Measurements from ENCODE around the gene CLCN1. TPM values are rescaled to one million over a fixed set of nuclear protein-coding genes. Genes with fewer than 3 reads are reported as not detected.

The CLCN1 gene
- not detected in 2 replicates for total RNA-seq
- long read RNA-seq, result 0 reads

GRCh38 chr7:143315776-143316175 lies at the start of gene CLCN1:
Gene CLCN1, plus strand, starts transcription at chr7:143316111. Its CDS starts 102 bp downstream, at chr7:143316213.
- H3K27ac Mint-ChIP-seq (ENCODE audit: unreplicated experiment), result no peak within 1 kb of the TSS
- H3K9me3 Mint-ChIP-seq (ENCODE audit: unreplicated experiment), result no peaks in the 10 kb centered on the region
- H3K27me3 Mint-ChIP-seq (ENCODE audit: unreplicated experiment), result no peaks in the 10 kb centered on the region
- no peak for TF ChIP-seq CTCF (IDR thresholded peaks at IDR 0.05)
- no peaks in the 10 kb centered on the region for H3K36me3 Mint-ChIP-seq (ENCODE audit: unreplicated experiment)
- no peak for DNase-seq (ENCODE audit: extremely low spot score, unreplicated experiment)
- peaks cover 34% of the 10 kb centered on the region for H3K4me1 Mint-ChIP-seq (ENCODE audit: unreplicated experiment)
- no peak within 1 kb of the TSS for H3K4me3 Mint-ChIP-seq (ENCODE audit: unreplicated experiment)

- no peak overlapping the region for H3K4me3 Mint-ChIP-seq (ENCODE audit: unreplicated experiment)
- peaks cover 33% of the 10 kb centered on the region for H3K36me3 Mint-ChIP-seq (ENCODE audit: unreplicated experiment)
- H3K9me3 Mint-ChIP-seq (ENCODE audit: unreplicated experiment), result no peaks in the 10 kb centered on the region
- no peak for TF ChIP-seq CTCF (IDR thresholded peaks at IDR 0.05)
- no peak for DNase-seq (ENCODE audit: extremely low spot score, unreplicated experiment)
- H3K4me1 Mint-ChIP-seq (ENCODE audit: unreplicated experiment), result peaks cover 12% of the 10 kb centered on the region
- no peaks in the 10 kb centered on the region for H3K27me3 Mint-ChIP-seq (ENCODE audit: unreplicated experiment)
- H3K27ac Mint-ChIP-seq (ENCODE audit: unreplicated experiment), result no peak overlapping the region
These were observed 46.7 kb upstream of the CLCN1 start for GRCh38 chr7:143269251-143269650.

GRCh38 chr7:143271240-143271639 lies 44.7 kb upstream of the CLCN1 start:
- Mint-ChIP-seq H3K4me1 (ENCODE audit: unreplicated experiment) (peaks cover under 1% of the 10 kb centered on the region), H3K27me3 (ENCODE audit: unreplicated experiment) (no peaks in the 10 kb centered on the region), H3K4me3 (ENCODE audit: unreplicated experiment) (no peak overlapping the region), H3K9me3 (ENCODE audit: unreplicated experiment) (no peaks in the 10 kb centered on the region), H3K27ac (ENCODE audit: unreplicated experiment) (no peak overlapping the region), H3K36me3 (ENCODE audit: unreplicated experiment) (peaks cover 21% of the 10 kb centered on the region)
- no peak for DNase-seq (ENCODE audit: extremely low spot score, unreplicated experiment)
- no peak for TF ChIP-seq CTCF (IDR thresholded peaks at IDR 0.05)

GRCh38 chr7:143272871-143273270 lies 43.0 kb upstream of the CLCN1 start:
- Mint-ChIP-seq H3K27me3 (ENCODE audit: unreplicated experiment) (no peaks in the 10 kb centered on the region), H3K9me3 (ENCODE audit: unreplicated experiment) (no peaks in the 10 kb centered on the region), H3K27ac (ENCODE audit: unreplicated experiment) (no peak overlapping the region), H3K4me3 (ENCODE audit: unreplicated experiment) (no peak overlapping the region), H3K4me1 (ENCODE audit: unreplicated experiment) (no peaks in the 10 kb centered on the region), H3K36me3 (ENCODE audit: unreplicated experiment) (peaks cover 20% of the 10 kb centered on the region)
- TF ChIP-seq CTCF (IDR thresholded peaks at IDR 0.05), result no peak
- no peak for DNase-seq (ENCODE audit: extremely low spot score, unreplicated experiment)

- Mint-ChIP-seq H3K36me3 (ENCODE audit: unreplicated experiment) (no peaks in the 10 kb centered on the region), H3K9me3 (ENCODE audit: unreplicated experiment) (no peaks in the 10 kb centered on the region), H3K27me3 (ENCODE audit: unreplicated experiment) (no peaks in the 10 kb centered on the region), H3K4me3 (ENCODE audit: unreplicated experiment) (no peak overlapping the region), H3K27ac (ENCODE audit: unreplicated experiment) (peak overlapping the region; percentile 74), H3K4me1 (ENCODE audit: unreplicated experiment) (peaks cover 17% of the 10 kb centered on the region)
- DNase-seq (ENCODE audit: extremely low spot score, unreplicated experiment), result no peak
- TF ChIP-seq CTCF (IDR thresholded peaks at IDR 0.05), result no peak
These were observed 36.5 kb upstream of the CLCN1 start for GRCh38 chr7:143279186-143280098.
